CD14-positive monocyte (primary cell): ENCODE data around the gene NLGN1. TPM values are rescaled to one million over a fixed set of nuclear protein-coding genes. Genes with fewer than 3 reads are reported as not detected.

Experiments used
- DNase-seq, 3 donors: peaks; one replicate each; pipeline ENCODE4 v3.0.0-alpha.2; 2011 to 2022
- H2AFZ ChIP-seq: 2 replicates; pipeline ENCODE4 v1.6.0; 2012; ENCODE audit warnings: mild to moderate bottlenecking, low read depth, low read length, inconsistent platforms; ENCODE audit not compliant: insufficient read depth, poor library complexity, severe bottlenecking
- H3K27ac ChIP-seq, 2 donors: 1 replicate in 1 of 2; 2 replicates in 1 of 2; pipeline ENCODE4 v1.5.1; 2012 to 2013; ENCODE audit warnings: low read length in 2 of 2, control low read depth in 1 of 2, inconsistent platforms in 1 of 2, low read depth in 1 of 2, mild to moderate bottlenecking in 1 of 2
- H3K27me3 ChIP-seq, 2 donors: one replicate each; pipeline versions ENCODE4 v1.6.0 to v1.6.1; 2011 to 2013; ENCODE audit warnings: low read length in 2 of 2; ENCODE audit not compliant: control insufficient read depth in 2 of 2, insufficient read depth in 2 of 2
- H3K36me3 ChIP-seq, 2 donors: replicated peaks in 1 of 2; 1 replicate in 1 of 2; 2 replicates in 1 of 2; pipeline versions ENCODE4 v1.5.1 to v1.6.1; 2012 to 2013; ENCODE audit warnings: low read length in 2 of 2, control low read depth in 1 of 2, inconsistent platforms in 1 of 2, mild to moderate bottlenecking in 1 of 2; ENCODE audit not compliant: insufficient read depth in 2 of 2, control insufficient read depth in 1 of 2
- H3K4me1 ChIP-seq, 2 donors: 1 replicate in 1 of 2; 2 replicates in 1 of 2; pipeline versions ENCODE4 v1.5.1 to v1.6.1; 2012 to 2013; ENCODE audit warnings: low read length in 2 of 2, control low read depth in 1 of 2, inconsistent platforms in 1 of 2, mild to moderate bottlenecking in 1 of 2, moderate library complexity in 1 of 2; ENCODE audit not compliant: insufficient read depth in 2 of 2, control insufficient read depth in 1 of 2
- H3K4me2 ChIP-seq: replicated peaks from 2 replicates; pipeline ENCODE3; 2012; ENCODE audit warnings: low read length, moderate library complexity, mild to moderate bottlenecking; ENCODE audit not compliant: poor library complexity, severe bottlenecking; ENCODE audit errors: extremely low read depth
- H3K4me3 ChIP-seq, 3 experiments: fragments of 200-600 bp in 1 of 3; sonication (generic) in 1 of 3; replicated peaks in 1 of 3; 1 replicate in 2 of 3; 2 replicates in 1 of 3; pipeline ENCODE4 v1.5.1; 2011 to 2013; ENCODE audit warnings: low read length in 3 of 3, mild to moderate bottlenecking in 3 of 3, control low read depth in 2 of 3, low read depth in 2 of 3, inconsistent platforms in 1 of 3, moderate library complexity in 1 of 3
- H3K79me2 ChIP-seq: 2 replicates; pipeline ENCODE4 v1.6.0; 2012; ENCODE audit warnings: mild to moderate bottlenecking, control low read depth, inconsistent platforms, low read length, moderate library complexity; ENCODE audit not compliant: insufficient read depth
- H3K9ac ChIP-seq: 2 replicates; pipeline ENCODE4 v1.6.0; 2017; ENCODE audit warnings: low read length, mild to moderate bottlenecking; ENCODE audit not compliant: insufficient read depth, poor library complexity, severe bottlenecking
- H3K9me3 ChIP-seq, 2 donors: replicated peaks in 1 of 2; 1 replicate in 1 of 2; 2 replicates in 1 of 2; pipeline versions ENCODE4 v1.5.1 to v1.6.1; 2012 to 2013; ENCODE audit warnings: low read length in 2 of 2, control low read depth in 1 of 2; ENCODE audit not compliant: control insufficient read depth in 1 of 2, insufficient read depth in 1 of 2
- H4K20me1 ChIP-seq: 2 replicates; pipeline ENCODE4 v1.6.0; 2012; ENCODE audit warnings: mild to moderate bottlenecking, low read length, control low read depth, moderate library complexity; ENCODE audit not compliant: insufficient read depth
- H3K27ac Mint-ChIP-seq, 7 donors: one replicate each; pipeline ENCODE4 v1.8.0; 2020; ENCODE audit warnings: mild to moderate bottlenecking in 7 of 7, mixed read lengths in 7 of 7, moderate library complexity in 6 of 7, inconsistent platforms in 2 of 7
- H3K27me3 Mint-ChIP-seq, 3 donors: one replicate each; pipeline ENCODE4 v1.8.0; 2021 to 2022; ENCODE audit warnings: low read depth in 3 of 3, mild to moderate bottlenecking in 3 of 3, mixed read lengths in 3 of 3, moderate library complexity in 3 of 3, inconsistent platforms in 1 of 3
- H3K36me3 Mint-ChIP-seq, 2 donors: one replicate each; pipeline ENCODE4 v1.8.0; 2020; ENCODE audit warnings: mixed read lengths in 2 of 2, inconsistent platforms in 1 of 2, mild to moderate bottlenecking in 1 of 2
- H3K4me1 Mint-ChIP-seq: one replicate; pipeline ENCODE4 v1.8.0; 2020; ENCODE audit warnings: mild to moderate bottlenecking, mixed read lengths
- H3K4me3 Mint-ChIP-seq, 2 donors: one replicate each; pipeline ENCODE4 v1.8.0; 2020; ENCODE audit warnings: mild to moderate bottlenecking in 2 of 2, mixed read lengths in 2 of 2, moderate library complexity in 1 of 2
- H3K9me3 Mint-ChIP-seq, 7 donors: one replicate each; pipeline ENCODE4 v1.8.0; 2020 to 2022; ENCODE audit warnings: mixed read lengths in 7 of 7, mild to moderate bottlenecking in 6 of 7, moderate library complexity in 6 of 7, inconsistent platforms in 2 of 7
- WGBS: methylation state at CpG from one replicate; pipeline ENCODE4 v1.1.5; 2013; ENCODE audit warnings: missing lambda C conversion rate; ENCODE audit not compliant: insufficient coverage; 5-methylcytosine and 5-hydroxymethylcytosine counted together
- intact Hi-C, 2 donors: fragments of 100-400 bp; cut with micrococcal nuclease; formaldehyde crosslinking; loops; one replicate each; pipeline versions ENCODE4 v1.15.0 to v1.15.1; 2023
- polyA plus RNA-seq, 3 donors: library from polyadenylated mRNA; depleted of rRNA in 1 of 3; unstranded in 2 of 3; stranded (reverse) in 1 of 3; fragments of 300-500 nt in 2 of 3; fragments of >200 nt in 1 of 3; fragmentation: Illumina TruSeq in 2 of 3; gene quantifications; 1 replicate in 2 of 3; 2 replicates in 1 of 3; pipeline ENCODE4 v1.2.3, GENCODE V29; 2012 to 2021
- TF ChIP-seq, protein P1 (sequence below): fragments of 200-600 bp; IDR thresholded peaks from one replicate; pipeline ENCODE4 v1.8.0; 2022; ENCODE audit warnings: antibody characterized with exemption, mild to moderate bottlenecking

NLGN1 gene
- polyA plus RNA-seq, 3 donors = not detected

DNA sequence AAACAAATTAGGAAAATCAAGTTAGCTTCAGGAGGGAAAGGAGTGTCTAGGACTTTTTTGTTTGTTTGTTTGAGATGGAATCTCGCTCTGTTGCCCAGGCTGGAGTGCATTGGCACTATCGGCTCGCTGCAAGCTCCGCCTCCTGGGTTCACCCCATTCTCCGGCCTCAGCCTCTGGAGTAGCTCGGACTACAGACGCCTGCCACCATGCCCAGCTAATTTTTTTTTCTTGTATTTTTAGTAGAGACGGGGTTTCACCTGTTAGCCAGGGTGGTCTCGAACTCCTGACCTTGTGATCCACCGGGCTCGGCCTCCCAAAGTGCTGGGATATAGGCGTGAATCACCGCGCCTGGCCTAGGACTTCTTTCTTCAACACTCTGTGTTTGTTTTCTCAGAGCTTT is 171.1 kb downstream of the NLGN1 start:
- Histone ChIP-seq H3K27ac (no peak overlapping the region), H3K4me2 (no peak overlapping the region), H3K9ac (no peak overlapping the region), H3K4me3 (no peak overlapping the region), H2AFZ (no peak overlapping the region), H3K27me3 (no peaks in the 10 kb centered on the region), H3K9me3 (no peaks in the 10 kb centered on the region), H3K36me3 (no peaks in the 10 kb centered on the region), H4K20me1 (no peaks in the 10 kb centered on the region), H3K4me1 (no peaks in the 10 kb centered on the region), H3K79me2 (no peaks in the 10 kb centered on the region)
- H3K4me1 Mint-ChIP-seq = no peaks in the 10 kb centered on the region
- intact Hi-C loops = no loop called here
- WGBS = 98% methylated on average over 11 of the region's 14 CpGs
- TF ChIP-seq, protein P1, sequence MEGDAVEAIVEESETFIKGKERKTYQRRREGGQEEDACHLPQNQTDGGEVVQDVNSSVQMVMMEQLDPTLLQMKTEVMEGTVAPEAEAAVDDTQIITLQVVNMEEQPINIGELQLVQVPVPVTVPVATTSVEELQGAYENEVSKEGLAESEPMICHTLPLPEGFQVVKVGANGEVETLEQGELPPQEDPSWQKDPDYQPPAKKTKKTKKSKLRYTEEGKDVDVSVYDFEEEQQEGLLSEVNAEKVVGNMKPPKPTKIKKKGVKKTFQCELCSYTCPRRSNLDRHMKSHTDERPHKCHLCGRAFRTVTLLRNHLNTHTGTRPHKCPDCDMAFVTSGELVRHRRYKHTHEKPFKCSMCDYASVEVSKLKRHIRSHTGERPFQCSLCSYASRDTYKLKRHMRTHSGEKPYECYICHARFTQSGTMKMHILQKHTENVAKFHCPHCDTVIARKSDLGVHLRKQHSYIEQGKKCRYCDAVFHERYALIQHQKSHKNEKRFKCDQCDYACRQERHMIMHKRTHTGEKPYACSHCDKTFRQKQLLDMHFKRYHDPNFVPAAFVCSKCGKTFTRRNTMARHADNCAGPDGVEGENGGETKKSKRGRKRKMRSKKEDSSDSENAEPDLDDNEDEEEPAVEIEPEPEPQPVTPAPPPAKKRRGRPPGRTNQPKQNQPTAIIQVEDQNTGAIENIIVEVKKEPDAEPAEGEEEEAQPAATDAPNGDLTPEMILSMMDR = no peak
- no peaks in the 10 kb centered on the region for H3K36me3 Mint-ChIP-seq
- H3K9me3 Mint-ChIP-seq = peaks cover 0 to 3% (median under 1%) of the 10 kb centered on the region in 7 donors
- H3K27me3 Mint-ChIP-seq = peaks cover 0 to 2% (median 2%) of the 10 kb centered on the region in 3 donors
- no peak for DNase-seq
- no peak overlapping the region for H3K27ac Mint-ChIP-seq
- H3K4me3 Mint-ChIP-seq = no peak overlapping the region

DNA sequence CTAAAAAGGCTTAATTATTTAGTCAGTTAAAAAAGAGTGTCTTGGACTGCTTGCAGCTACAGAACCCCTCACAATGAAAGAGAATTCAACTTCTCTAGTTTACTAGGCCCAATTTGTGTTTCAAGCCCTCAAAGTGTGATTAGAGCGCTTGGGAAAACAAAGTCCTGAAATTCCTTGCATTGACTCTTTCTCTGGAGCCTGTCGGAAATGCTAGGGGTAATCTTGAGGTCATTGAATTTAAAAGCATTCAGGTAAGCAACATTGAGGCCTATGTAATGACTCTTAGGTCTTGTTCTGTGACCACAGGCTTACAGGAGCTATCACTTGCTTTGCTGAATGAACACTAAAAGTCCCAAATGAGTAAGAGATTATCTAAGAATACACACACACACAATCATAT is 186.0 kb downstream of the NLGN1 start:
- Histone ChIP-seq H4K20me1 (no peaks in the 10 kb centered on the region), H3K79me2 (no peaks in the 10 kb centered on the region), H3K4me1 (no peaks in the 10 kb centered on the region), H3K4me2 (no peak overlapping the region), H3K9ac (no peak overlapping the region), H2AFZ (no peak overlapping the region), H3K36me3 (no peaks in the 10 kb centered on the region), H3K9me3 (peaks cover 0 to 8% of the 10 kb centered on the region in 2 donors), H3K27ac (no peak overlapping the region), H3K27me3 (peaks cover 19 to 39% of the 10 kb centered on the region in 2 donors), H3K4me3 (no peak overlapping the region)
- Mint-ChIP-seq H3K27ac (no peak overlapping the region), H3K4me1 (peaks cover 12% of the 10 kb centered on the region), H3K4me3 (no peak overlapping the region), H3K27me3 (peaks cover 19 to 37% (median 28%) of the 10 kb centered on the region in 3 donors), H3K36me3 (no peaks in the 10 kb centered on the region), H3K9me3 (peaks cover 0 to 7% (median 2%) of the 10 kb centered on the region in 7 donors)
- TF ChIP-seq, protein P1 = no peak
- DNase-seq = no peak
- WGBS = 86% methylated on average over 2 of the region's 2 CpGs
- intact Hi-C loops = no loop called here
